HepG2 (cell line): ENCODE measurements around the gene FAAP20. TPM values are rescaled to one million over a fixed set of nuclear protein-coding genes. Genes with fewer than 3 reads are reported as not detected.

Experiments used
- ATAC-seq: fragments of 200-7000 bp; cut with Tn5 transposase; 3 replicates; pipeline ENCODE4 v1.9.1; 2020; ENCODE audit warnings: mild to moderate bottlenecking, moderate library complexity
- BruUV-seq: library from RNA; stranded (reverse); fragments of 400-500 nt; replicated peaks from 2 replicates; lab custom pipeline; 2021; lab: Mats Ljungman, UMichigan
- CTCF ChIA-PET: fragments of 300-600 bp; formaldehyde crosslinking; extraction: SDS; loops from one replicate; lab custom pipeline; 2021; ENCODE audit warnings: low total read pairs, inconsistent platforms, low intra/inter-chr PET ratio; lab: Yijun Ruan, JAX
- POLR2A ChIA-PET: fragments of 350-600 bp; sonication (Branson Sonifier 250); formaldehyde crosslinking; loops from one replicate; lab custom pipeline; 2020; ENCODE audit warnings: antibody characterized with exemption, inconsistent platforms; lab: Yijun Ruan, JAX
- DNase-seq: peaks from one replicate; pipeline ENCODE4 v3.0.0-alpha.2; 2015; ENCODE audit warnings: low spot score
- FAIRE-seq: peaks from 3 replicates; lab custom pipeline; 2011; peaks lifted over from hg19 to GRCh38; lab: Jason Lieb, UNC
- H2AFZ ChIP-seq: one replicate; pipeline ENCODE4 v1.6.1; 2011; ENCODE audit warnings: low read length, inconsistent platforms
- H3K27ac ChIP-seq: fragments of 300-600 bp; 3 replicates; pipeline ENCODE4 v1.8.0; 2011; ENCODE audit warnings: mixed run types, mild to moderate bottlenecking, mixed read lengths, low read length, inconsistent platforms; ENCODE audit not compliant: insufficient read depth; ENCODE audit errors: extremely low read length
- H3K27me3 ChIP-seq, 2 experiments: fragments of 200-600 bp in 1 of 2; 2 replicates in 1 of 2; 3 replicates in 1 of 2; pipeline versions ENCODE4 v1.6.0 to v1.8.0; 2011; ENCODE audit warnings: low read length in 2 of 2, mild to moderate bottlenecking in 2 of 2, moderate library complexity in 2 of 2, inconsistent platforms in 1 of 2; ENCODE audit not compliant: insufficient read depth in 2 of 2, control insufficient read depth in 1 of 2
- H3K36me3 ChIP-seq, 2 experiments: fragments of 200-600 bp in 1 of 2; replicated peaks in 1 of 2; 2 replicates in 1 of 2; 3 replicates in 1 of 2; pipeline versions ENCODE4 v1.5.1 to v1.8.0; 2011; ENCODE audit warnings: low read length in 2 of 2, inconsistent platforms in 1 of 2; ENCODE audit not compliant: insufficient read depth in 2 of 2, control insufficient read depth in 1 of 2
- H3K4me1 ChIP-seq: 2 replicates; pipeline ENCODE4 v1.5.1; 2012; ENCODE audit warnings: low read length, inconsistent platforms; ENCODE audit not compliant: insufficient read depth
- H3K4me2 ChIP-seq: 2 replicates; pipeline ENCODE4 v1.6.0; 2011; ENCODE audit warnings: low read depth, low read length, inconsistent platforms
- H3K4me3 ChIP-seq, 3 experiments: fragments of 200-600 bp in 1 of 3; sonication (generic), shearing (Covaris generic) in 1 of 3; replicated peaks in 1 of 3; 2 replicates each; pipeline ENCODE4 v1.5.1; 2011 to 2016; ENCODE audit warnings: low read length in 3 of 3, inconsistent platforms in 2 of 3, low read depth in 2 of 3, mild to moderate bottlenecking in 2 of 3, control low read depth in 1 of 3, mixed read lengths in 1 of 3; ENCODE audit not compliant: insufficient read depth in 1 of 3
- H3K79me2 ChIP-seq: one replicate; pipeline ENCODE4 v1.6.1; 2011; ENCODE audit warnings: low read length, inconsistent platforms; ENCODE audit not compliant: insufficient read depth
- H3K9ac ChIP-seq: 2 replicates; pipeline ENCODE4 v1.6.0; 2011; ENCODE audit warnings: mild to moderate bottlenecking, low read depth, low read length, inconsistent platforms; ENCODE audit not compliant: insufficient read depth
- H3K9me3 ChIP-seq: 2 replicates; pipeline ENCODE4 v1.5.1; 2012; ENCODE audit warnings: mild to moderate bottlenecking, low read length
- H4K20me1 ChIP-seq: 2 replicates; pipeline ENCODE4 v1.6.0; 2011; ENCODE audit warnings: inconsistent platforms, mild to moderate bottlenecking, low read length, moderate library complexity; ENCODE audit not compliant: insufficient read depth
- ATM ChIP-seq: fragments of 450-650 bp; IDR thresholded peaks from 2 replicates; pipeline ENCODE4 v1.7.1; 2017; ENCODE audit warnings: mild to moderate bottlenecking, borderline replicate concordance
- CBX1 ChIP-seq: IDR thresholded peaks from one replicate; pipeline ENCODE4 v1.6.1; 2016; ENCODE audit warnings: antibody characterized with exemption, low read depth
- GTF3A ChIP-seq: sonication (generic); formaldehyde crosslinking; conservative IDR thresholded peaks from 2 replicates; pipeline ENCODE4 v1.4.0; 2020; ENCODE audit warnings: mild to moderate bottlenecking, missing genetic modification reagents
- PHB2 ChIP-seq: fragments of 450-650 bp; IDR thresholded peaks from 2 replicates; pipeline ENCODE4 v1.6.1; 2018; ENCODE audit not compliant: partially characterized antibody
- RBFOX2 ChIP-seq: fragments of 200-400 bp; formaldehyde crosslinking; IDR thresholded peaks from 2 replicates; pipeline ENCODE4 v1.6.1; 2017; ENCODE audit warnings: low read depth, mild to moderate bottlenecking, low read length
- RBM39 ChIP-seq: fragments of 200-400 bp; formaldehyde crosslinking; IDR thresholded peaks from one replicate; pipeline ENCODE4 v1.6.1; 2018; ENCODE audit warnings: antibody characterized with exemption, mild to moderate bottlenecking, low read depth, low read length; ENCODE audit not compliant: poor library complexity, severe bottlenecking
- SMYD3 ChIP-seq: sonication (generic); formaldehyde crosslinking; IDR thresholded peaks from 2 replicates; pipeline ENCODE4 v1.8.1; 2023; ENCODE audit warnings: mild to moderate bottlenecking, missing genetic modification reagents
- TBX2 ChIP-seq: sonication (generic); formaldehyde crosslinking; IDR thresholded peaks from 2 replicates; pipeline ENCODE4 v1.5.0; 2020; ENCODE audit warnings: missing genetic modification reagents, mild to moderate bottlenecking, borderline replicate concordance
- TCF7L2 ChIP-seq: IDR thresholded peaks from 2 replicates; pipeline ENCODE4 v1.6.1; 2011; ENCODE audit warnings: mild to moderate bottlenecking, low read depth, low read length, moderate library complexity
- ZBTB21 ChIP-seq: sonication (generic); formaldehyde crosslinking; IDR thresholded peaks from 2 replicates; pipeline ENCODE4 v1.4.0; 2020; ENCODE audit warnings: missing genetic modification reagents
- ZBTB38 ChIP-seq: sonication (generic); formaldehyde crosslinking; IDR thresholded peaks from 2 replicates; pipeline ENCODE4 v1.5.1; 2020; ENCODE audit warnings: mild to moderate bottlenecking, missing genetic modification reagents
- ZNF501 ChIP-seq: sonication (generic); formaldehyde crosslinking; IDR thresholded peaks from 2 replicates; pipeline ENCODE4 v1.5.1; 2020; ENCODE audit warnings: mild to moderate bottlenecking, moderate library complexity, missing genetic modification reagents
- WGBS: methylation state at CpG from one replicate; pipeline ENCODE4 v1.1.6; 2017; ENCODE audit warnings: low lambda C conversion rate; 5-methylcytosine and 5-hydroxymethylcytosine counted together
- in situ Hi-C: cut with HindIII; loops from 2 replicates; pipeline ENCODE4 v1.10.0; 2017; ENCODE audit warnings: low pct_unique_long_range_greater_than_20kb; ENCODE audit not compliant: extremely low pct_ligation_motif_present
- intact Hi-C: fragments of 100-400 bp; cut with micrococcal nuclease; formaldehyde crosslinking; loops from one replicate; pipeline ENCODE4 v1.10.0; 2022; ENCODE audit not compliant: unreplicated experiment
- polyA plus RNA-seq, 8 experiments: library from polyadenylated mRNA; depleted of rRNA in 3 of 8; stranded (reverse) in 7 of 8; unstranded in 1 of 8; fragments of >200 nt; fragmentation: Illumina TruSeq in 4 of 8; extraction: Trizol in 4 of 8; gene quantifications; 2 replicates each; pipeline versions ENCODE4 v1.2.1 to v1.2.3, GENCODE V29; 2011 to 2016; ENCODE audit warnings: low read depth in 4 of 8, missing spikeins in 1 of 8, mixed read lengths in 1 of 8; ENCODE audit not compliant: insufficient read depth in 1 of 8
- total RNA-seq, 5 experiments: library from RNA; depleted of rRNA; stranded (reverse); fragments of >200 nt; fragmentation: Illumina TruSeq; extraction: Trizol; gene quantifications; 2 replicates each; pipeline ENCODE4 v1.2.3, GENCODE V29; 2016; ENCODE audit warnings: low read depth in 1 of 5
- TF ChIP-seq, protein P1 (sequence below): sonication (generic); formaldehyde crosslinking; IDR thresholded peaks from 2 replicates; pipeline ENCODE4 v1.4.0; 2020; ENCODE audit warnings: mild to moderate bottlenecking, missing genetic modification reagents
- TF ChIP-seq, protein P2 (sequence below): sonication (generic); formaldehyde crosslinking; IDR thresholded peaks from 2 replicates; pipeline ENCODE4 v1.5.0; 2020; ENCODE audit warnings: mild to moderate bottlenecking, missing genetic modification reagents, moderate library complexity
- TF ChIP-seq, protein P3 (sequence below): sonication (generic); formaldehyde crosslinking; IDR thresholded peaks from 2 replicates; pipeline ENCODE4 v1.4.0; 2020; ENCODE audit warnings: missing genetic modification reagents
- TF ChIP-seq, protein P4 (sequence below): sonication (generic); formaldehyde crosslinking; IDR thresholded peaks from 2 replicates; pipeline ENCODE4 v1.5.1; 2020; ENCODE audit warnings: mild to moderate bottlenecking, missing genetic modification reagents, moderate library complexity

FAAP20 gene
- total and polyA plus RNA-seq, 2 of the 13 experiments (the other 11 are each of a cell fraction or from before 2014, with no cell fraction given): 9.6 to 10.8 TPM

DNA sequence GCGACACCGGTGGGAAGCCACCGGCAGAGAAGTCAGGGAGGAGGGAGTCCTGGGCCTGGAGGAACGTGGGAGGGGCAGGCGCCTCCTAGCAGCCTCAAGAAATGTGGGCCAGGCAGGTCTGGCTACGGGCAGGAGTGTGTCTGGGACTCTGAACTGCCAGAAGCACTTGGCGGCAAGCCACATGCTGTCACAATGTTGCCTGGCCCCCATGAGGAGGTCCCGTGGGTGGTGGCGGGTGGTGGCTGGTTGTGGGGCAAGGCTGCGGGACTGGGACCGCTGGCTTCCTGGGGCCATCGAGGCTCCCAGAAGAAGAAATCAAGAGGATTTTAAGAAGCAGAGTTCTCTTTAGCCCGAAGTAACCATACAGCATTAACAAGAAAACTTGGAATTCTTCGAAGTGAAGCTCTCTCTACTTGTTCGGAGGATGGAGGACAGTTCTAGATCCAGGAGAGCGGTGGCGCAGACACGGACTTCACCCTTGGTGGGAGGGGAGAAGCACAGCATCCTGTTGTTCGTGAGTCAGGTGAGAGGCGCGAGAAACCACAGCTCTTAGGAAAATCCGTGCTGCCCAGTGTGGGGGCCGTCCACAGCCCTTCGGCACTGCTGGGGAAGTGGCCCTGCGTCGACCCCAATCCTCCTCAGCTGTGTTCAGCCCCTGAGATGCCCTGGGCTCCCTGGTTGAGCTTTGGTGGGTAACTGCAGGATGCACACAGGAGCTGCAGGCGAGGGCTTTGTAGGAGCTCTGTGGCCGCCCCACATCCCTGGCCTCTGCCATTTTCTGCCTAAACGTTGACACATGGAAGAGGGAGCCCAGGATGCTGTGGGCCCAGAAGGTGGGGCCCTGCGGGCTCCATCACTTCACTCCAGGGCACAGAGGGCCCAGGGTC is 45.9 kb upstream of the FAAP20 start (continued):
- TF ChIP-seq, protein P1, sequence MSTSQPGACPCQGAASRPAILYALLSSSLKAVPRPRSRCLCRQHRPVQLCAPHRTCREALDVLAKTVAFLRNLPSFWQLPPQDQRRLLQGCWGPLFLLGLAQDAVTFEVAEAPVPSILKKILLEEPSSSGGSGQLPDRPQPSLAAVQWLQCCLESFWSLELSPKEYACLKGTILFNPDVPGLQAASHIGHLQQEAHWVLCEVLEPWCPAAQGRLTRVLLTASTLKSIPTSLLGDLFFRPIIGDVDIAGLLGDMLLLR (CRISPR knock-in tag): no peak
- TF ChIP-seq, protein P2, sequence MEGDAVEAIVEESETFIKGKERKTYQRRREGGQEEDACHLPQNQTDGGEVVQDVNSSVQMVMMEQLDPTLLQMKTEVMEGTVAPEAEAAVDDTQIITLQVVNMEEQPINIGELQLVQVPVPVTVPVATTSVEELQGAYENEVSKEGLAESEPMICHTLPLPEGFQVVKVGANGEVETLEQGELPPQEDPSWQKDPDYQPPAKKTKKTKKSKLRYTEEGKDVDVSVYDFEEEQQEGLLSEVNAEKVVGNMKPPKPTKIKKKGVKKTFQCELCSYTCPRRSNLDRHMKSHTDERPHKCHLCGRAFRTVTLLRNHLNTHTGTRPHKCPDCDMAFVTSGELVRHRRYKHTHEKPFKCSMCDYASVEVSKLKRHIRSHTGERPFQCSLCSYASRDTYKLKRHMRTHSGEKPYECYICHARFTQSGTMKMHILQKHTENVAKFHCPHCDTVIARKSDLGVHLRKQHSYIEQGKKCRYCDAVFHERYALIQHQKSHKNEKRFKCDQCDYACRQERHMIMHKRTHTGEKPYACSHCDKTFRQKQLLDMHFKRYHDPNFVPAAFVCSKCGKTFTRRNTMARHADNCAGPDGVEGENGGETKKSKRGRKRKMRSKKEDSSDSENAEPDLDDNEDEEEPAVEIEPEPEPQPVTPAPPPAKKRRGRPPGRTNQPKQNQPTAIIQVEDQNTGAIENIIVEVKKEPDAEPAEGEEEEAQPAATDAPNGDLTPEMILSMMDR (CRISPR knock-in tag): 0 out of 2 replicates have a peak, but pooled peaks have one; percentile 2

DNA sequence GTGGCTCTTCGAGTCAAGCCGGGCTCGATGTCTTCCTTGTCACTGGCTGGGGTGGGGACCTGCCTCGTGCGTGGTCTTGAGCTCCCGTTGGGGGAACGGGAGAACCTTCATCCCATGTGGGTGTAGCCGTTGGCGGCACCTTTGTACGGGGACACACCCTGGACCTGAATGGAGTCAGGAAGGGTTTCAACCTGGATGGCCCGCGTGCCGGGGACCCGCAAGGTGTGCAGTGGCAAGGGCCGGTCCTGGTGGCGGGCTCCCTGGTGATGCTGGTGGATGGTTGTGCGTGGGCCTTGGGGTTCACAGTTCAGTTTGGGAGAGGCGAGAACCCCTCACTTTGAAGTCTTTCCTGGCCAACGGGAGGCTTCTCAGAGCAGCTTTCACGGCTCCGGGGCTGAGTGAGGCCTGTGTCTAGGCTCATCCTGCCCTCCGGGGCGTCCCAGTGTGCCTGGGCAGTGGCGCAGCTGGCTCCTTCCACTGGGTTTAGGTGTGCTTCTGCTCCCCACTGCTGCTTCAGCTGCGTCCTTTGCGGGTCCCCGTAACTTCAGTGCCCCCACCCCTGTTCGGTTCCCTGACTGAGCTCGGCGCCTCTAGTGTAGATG is 44.9 kb upstream of the FAAP20 start:
- intact Hi-C loops: no loop called here
- CTCF ChIA-PET: no interaction called here
- H3K4me2 ChIP-seq: no peak overlapping the region
- TF ChIP-seq TCF7L2 (no peak), GTF3A (CRISPR knock-in tag) (no peak), ATM (no peak), ZBTB38 (peak; percentile 32), ZBTB21 (CRISPR knock-in tag) (no peak), CBX1 (no peak), PHB2 (no peak), ZNF501 (CRISPR knock-in tag) (no peak), RBFOX2 (0 out of 2 replicates have a peak, but pooled peaks have one; percentile 18), RBM39 (no peak), SMYD3 (CRISPR knock-in tag) (no peak), TBX2 (CRISPR knock-in tag) (no peak)
- TF ChIP-seq, protein P3, sequence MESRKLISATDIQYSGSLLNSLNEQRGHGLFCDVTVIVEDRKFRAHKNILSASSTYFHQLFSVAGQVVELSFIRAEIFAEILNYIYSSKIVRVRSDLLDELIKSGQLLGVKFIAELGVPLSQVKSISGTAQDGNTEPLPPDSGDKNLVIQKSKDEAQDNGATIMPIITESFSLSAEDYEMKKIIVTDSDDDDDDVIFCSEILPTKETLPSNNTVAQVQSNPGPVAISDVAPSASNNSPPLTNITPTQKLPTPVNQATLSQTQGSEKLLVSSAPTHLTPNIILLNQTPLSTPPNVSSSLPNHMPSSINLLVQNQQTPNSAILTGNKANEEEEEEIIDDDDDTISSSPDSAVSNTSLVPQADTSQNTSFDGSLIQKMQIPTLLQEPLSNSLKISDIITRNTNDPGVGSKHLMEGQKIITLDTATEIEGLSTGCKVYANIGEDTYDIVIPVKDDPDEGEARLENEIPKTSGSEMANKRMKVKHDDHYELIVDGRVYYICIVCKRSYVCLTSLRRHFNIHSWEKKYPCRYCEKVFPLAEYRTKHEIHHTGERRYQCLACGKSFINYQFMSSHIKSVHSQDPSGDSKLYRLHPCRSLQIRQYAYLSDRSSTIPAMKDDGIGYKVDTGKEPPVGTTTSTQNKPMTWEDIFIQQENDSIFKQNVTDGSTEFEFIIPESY (CRISPR knock-in tag): peak; percentile 63
- TF ChIP-seq, protein P4, sequence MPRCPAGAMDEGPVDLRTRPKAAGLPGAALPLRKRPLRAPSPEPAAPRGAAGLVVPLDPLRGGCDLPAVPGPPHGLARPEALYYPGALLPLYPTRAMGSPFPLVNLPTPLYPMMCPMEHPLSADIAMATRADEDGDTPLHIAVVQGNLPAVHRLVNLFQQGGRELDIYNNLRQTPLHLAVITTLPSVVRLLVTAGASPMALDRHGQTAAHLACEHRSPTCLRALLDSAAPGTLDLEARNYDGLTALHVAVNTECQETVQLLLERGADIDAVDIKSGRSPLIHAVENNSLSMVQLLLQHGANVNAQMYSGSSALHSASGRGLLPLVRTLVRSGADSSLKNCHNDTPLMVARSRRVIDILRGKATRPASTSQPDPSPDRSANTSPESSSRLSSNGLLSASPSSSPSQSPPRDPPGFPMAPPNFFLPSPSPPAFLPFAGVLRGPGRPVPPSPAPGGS (CRISPR knock-in tag): no peak

More for the DNA sequence above, 44.9 kb upstream of the FAAP20 start:
- Histone ChIP-seq H4K20me1 (peaks cover 56% of the 10 kb centered on the region), H3K27me3 (no peaks in the 10 kb centered on the region), H3K36me3 (peaks cover 8 to 26% of the 10 kb centered on the region in 2 experiments), H3K4me1 (peaks cover 69% of the 10 kb centered on the region), H3K27ac (peak overlapping the region; percentile 43), H3K9ac (no peak overlapping the region), H2AFZ (no peak overlapping the region), H3K79me2 (peaks cover 90% of the 10 kb centered on the region), H3K4me3 (no peak overlapping the region; a peak in 1 of 6 replicates), H3K9me3 (no peaks in the 10 kb centered on the region)
- no TSS peak for BruUV-seq
- DNase-seq: no peak
- no peak for FAIRE-seq
- no peak for ATAC-seq
- WGBS: 93% methylated on average over 25 of the region's 30 CpGs
- POLR2A ChIA-PET: interaction anchor here (1.2 kb wide), 1 partner anchor 32 kb away, joined by 3 read pairs; no protein-coding TSS in a partner anchor
- in situ Hi-C loops: no loop called here
